Fibroblast of villous mesenchyme (primary cell): ENCODE measurements around the gene ZMYND12. TPM values are rescaled to one million over a fixed set of nuclear protein-coding genes. Genes with fewer than 3 reads are reported as not detected.
A peak's percentile ranks its signal among the peaks of the same experiment; 100 is the strongest.

ENCODE experiments used
- DNase-seq: peaks from one replicate; pipeline ENCODE4 v3.0.0-alpha.2; 2010; ENCODE audit warnings: low read depth
- H3K4me3 ChIP-seq: 2 replicates; pipeline ENCODE4 v1.5.1; 2011; ENCODE audit warnings: low read depth, mild to moderate bottlenecking, low read length
- CTCF ChIP-seq: IDR thresholded peaks from 2 replicates; pipeline ENCODE4 v1.5.1; 2012; ENCODE audit warnings: low read depth, mild to moderate bottlenecking, low read length; ENCODE audit not compliant: insufficient read depth
- total RNA-seq: library from RNA; depleted of rRNA; stranded (reverse); fragments of >200 nt; gene quantifications from 2 replicates; pipeline ENCODE4 v1.2.3, GENCODE V29; 2012

The ZMYND12 gene
- total RNA-seq, 1 donor, result 0.86 TPM

GRCh38 chr1:42430286-42431135 is 25.3 kb downstream of the ZMYND12 start:
- H3K4me3 ChIP-seq, result no peak overlapping the region
- no peak for TF ChIP-seq CTCF
- no peak for DNase-seq

GRCh38 chr1:42429603-42430002 is 26.2 kb downstream of the ZMYND12 start:
- no peak for DNase-seq
- no peak for TF ChIP-seq CTCF
- H3K4me3 ChIP-seq, result no peak overlapping the region

GRCh38 chr1:42427240-42427639 is 28.6 kb downstream of the ZMYND12 start:
- DNase-seq, result no peak
- TF ChIP-seq CTCF, result no peak
- no peak overlapping the region for H3K4me3 ChIP-seq

- H3K4me3 ChIP-seq, result no peak overlapping the region
- DNase-seq, result no peak
- no peak for TF ChIP-seq CTCF
Measured at GRCh38 chr1:42424201-42424600, 31.6 kb downstream of the ZMYND12 start.

GRCh38 chr1:42423681-42424080 is 32.1 kb downstream of the ZMYND12 start:
- no peak for DNase-seq
- H3K4me3 ChIP-seq, result no peak overlapping the region
- no peak for TF ChIP-seq CTCF

GRCh38 chr1:42422737-42423136 is 33.1 kb downstream of the ZMYND12 start:
- no peak for DNase-seq
- no peak overlapping the region for H3K4me3 ChIP-seq
- no peak for TF ChIP-seq CTCF

GRCh38 chr1:42420911-42421585 is 34.8 kb downstream of the ZMYND12 start:
- peak; percentile 69 for DNase-seq
- TF ChIP-seq CTCF, result no peak
- H3K4me3 ChIP-seq, result no peak overlapping the region
